H9 (cell line): Measurements from ENCODE around the gene VGLL3. TPM values are rescaled to one million over a fixed set of nuclear protein-coding genes. Genes with fewer than 3 reads are reported as not detected.

Experiments
- DNase-seq: peaks from one replicate; pipeline ENCODE4 v3.0.0-alpha.2; 2017
- H2AFZ ChIP-seq: one replicate; pipeline ENCODE4 v1.6.1; 2013; ENCODE audit warnings: mild to moderate bottlenecking, low read length, control low read depth, moderate library complexity
- H2AK5ac ChIP-seq: 2 replicates; pipeline ENCODE4 v1.6.1; 2013; ENCODE audit warnings: low read length, control low read depth, mixed read lengths; ENCODE audit not compliant: insufficient read length
- H2BK120ac ChIP-seq: one replicate; pipeline ENCODE4 v1.6.1; 2013; ENCODE audit warnings: low read depth, mild to moderate bottlenecking, low read length, control low read depth, inconsistent platforms; ENCODE audit not compliant: poor library complexity, severe bottlenecking
- H2BK12ac ChIP-seq: 2 replicates; pipeline ENCODE4 v1.6.1; 2013; ENCODE audit warnings: low read length, control low read depth, mixed read lengths, low read depth; ENCODE audit not compliant: insufficient read length
- H2BK15ac ChIP-seq: 2 replicates; pipeline ENCODE4 v1.6.1; 2013; ENCODE audit warnings: low read depth, low read length, control low read depth
- H2BK20ac ChIP-seq: one replicate; pipeline ENCODE4 v1.6.1; 2013; ENCODE audit warnings: low read depth, mild to moderate bottlenecking, low read length, control low read depth, inconsistent platforms; ENCODE audit not compliant: poor library complexity, severe bottlenecking
- H2BK5ac ChIP-seq: 2 replicates; pipeline ENCODE4 v1.6.1; 2013; ENCODE audit warnings: low read length, control low read depth, mixed read lengths; ENCODE audit not compliant: insufficient read length
- H3K14ac ChIP-seq: 2 replicates; pipeline ENCODE4 v1.6.1; 2013; ENCODE audit warnings: low read length, control low read depth; ENCODE audit not compliant: insufficient read depth
- H3K18ac ChIP-seq: 2 replicates; pipeline ENCODE4 v1.6.1; 2013; ENCODE audit warnings: low read depth, mild to moderate bottlenecking, mixed read lengths, low read length, control low read depth; ENCODE audit not compliant: insufficient read length
- H3K23ac ChIP-seq: 2 replicates; pipeline ENCODE4 v1.6.1; 2013; ENCODE audit warnings: low read length, control low read depth, mixed read lengths, low read depth; ENCODE audit not compliant: insufficient read length
- H3K23me2 ChIP-seq: 2 replicates; pipeline ENCODE4 v1.6.1; 2013; ENCODE audit warnings: low read depth, mild to moderate bottlenecking, mixed read lengths, low read length, control low read depth; ENCODE audit not compliant: insufficient read length, poor library complexity, severe bottlenecking
- H3K27ac ChIP-seq: 2 replicates; pipeline ENCODE4 v1.5.1; 2013; ENCODE audit warnings: low read length, control low read depth, mixed read lengths, low read depth; ENCODE audit not compliant: insufficient read length
- H3K27me3 ChIP-seq: 2 replicates; pipeline ENCODE4 v1.6.1; 2013; ENCODE audit warnings: low read length, control low read depth, inconsistent platforms; ENCODE audit not compliant: insufficient read depth
- H3K4ac ChIP-seq: 2 replicates; pipeline ENCODE4 v1.6.1; 2013; ENCODE audit warnings: low read depth, mild to moderate bottlenecking, control low read depth, inconsistent platforms, low read length, moderate library complexity
- H3K4me1 ChIP-seq: 2 replicates; pipeline ENCODE4 v1.6.1; 2013; ENCODE audit warnings: low read length, control low read depth, inconsistent platforms; ENCODE audit not compliant: insufficient read depth
- H3K4me2 ChIP-seq: 2 replicates; pipeline ENCODE4 v1.6.1; 2013; ENCODE audit warnings: low read length, control low read depth, mixed read lengths; ENCODE audit not compliant: insufficient read length, insufficient read depth
- H3K56ac ChIP-seq: 2 replicates; pipeline ENCODE4 v1.6.1; 2013; ENCODE audit warnings: low read depth, mild to moderate bottlenecking, mixed read lengths, low read length, control low read depth; ENCODE audit not compliant: insufficient read length
- H3K79me1 ChIP-seq: 2 replicates; pipeline ENCODE4 v1.6.1; 2013; ENCODE audit warnings: low read depth, mild to moderate bottlenecking, moderate library complexity, low read length, control low read depth, inconsistent platforms; ENCODE audit not compliant: insufficient read depth, poor library complexity, severe bottlenecking
- H3K79me2 ChIP-seq: 2 replicates; pipeline ENCODE4 v1.6.1; 2013; ENCODE audit warnings: low read length, control low read depth, inconsistent platforms; ENCODE audit not compliant: insufficient read depth
- H3K9ac ChIP-seq: 2 replicates; pipeline ENCODE4 v1.6.1; 2013; ENCODE audit warnings: low read length, control low read depth, mixed read lengths; ENCODE audit not compliant: insufficient read length; ENCODE audit errors: extremely low read depth
- H3K9me3 ChIP-seq: one replicate; pipeline ENCODE4 v1.6.1; 2013; ENCODE audit warnings: low read depth, low read length, inconsistent platforms; ENCODE audit not compliant: control insufficient read depth
- H3T11ph ChIP-seq: one replicate; pipeline ENCODE4 v1.6.1; 2013; ENCODE audit warnings: mild to moderate bottlenecking, low read length, control low read depth, inconsistent platforms
- H4K20me1 ChIP-seq: one replicate; pipeline ENCODE4 v1.6.1; 2013; ENCODE audit not compliant: control insufficient read depth, insufficient read length, insufficient read depth
- H4K5ac ChIP-seq: 2 replicates; pipeline ENCODE4 v1.6.1; 2013; ENCODE audit warnings: low read depth, mild to moderate bottlenecking, mixed read lengths, low read length, control low read depth; ENCODE audit not compliant: insufficient read length
- H4K8ac ChIP-seq: replicated peaks from 2 replicates; pipeline ENCODE4 v1.6.1; 2013; ENCODE audit warnings: low read length, control low read depth, mixed read lengths, low read depth; ENCODE audit not compliant: insufficient read length
- H4K91ac ChIP-seq: 2 replicates; pipeline ENCODE4 v1.6.1; 2013; ENCODE audit warnings: low read depth, mild to moderate bottlenecking, moderate library complexity, mixed read lengths, low read length, control low read depth; ENCODE audit not compliant: insufficient read length
- H3K27ac Mint-ChIP-seq, 3 experiments: 2 replicates in 2 of 3; 3 replicates in 1 of 3; pipeline ENCODE4 v1.8.0; 2020 to 2021; ENCODE audit warnings: mixed read lengths in 3 of 3, mild to moderate bottlenecking in 1 of 3, moderate library complexity in 1 of 3
- H3K27me3 Mint-ChIP-seq: 2 replicates; pipeline ENCODE4 v1.8.0; 2021; ENCODE audit warnings: low read depth, mild to moderate bottlenecking, moderate library complexity, mixed read lengths
- H3K36me3 Mint-ChIP-seq, 3 experiments: 2 replicates in 2 of 3; 3 replicates in 1 of 3; pipeline ENCODE4 v1.8.0; 2020 to 2021; ENCODE audit warnings: low read depth in 3 of 3, mixed read lengths in 3 of 3; ENCODE audit not compliant: insufficient read depth in 1 of 3
- H3K4me1 Mint-ChIP-seq, 2 experiments: 2 replicates each; pipeline ENCODE4 v1.8.0; 2020; ENCODE audit warnings: mixed read lengths in 2 of 2
- H3K4me3 Mint-ChIP-seq, 2 experiments: 2 replicates in 1 of 2; 3 replicates in 1 of 2; pipeline ENCODE4 v1.8.0; 2020 to 2021; ENCODE audit warnings: mild to moderate bottlenecking in 2 of 2, mixed read lengths in 2 of 2, moderate library complexity in 1 of 2
- H3K9me3 Mint-ChIP-seq, 2 experiments: 2 replicates in 1 of 2; 3 replicates in 1 of 2; pipeline ENCODE4 v1.8.0; 2020; ENCODE audit warnings: mild to moderate bottlenecking in 2 of 2, mixed read lengths in 2 of 2, moderate library complexity in 1 of 2
- WGBS: extraction: QIAGEN DNeasy Blood & Tissue Kit; methylation state at CpG from one replicate; pipeline ENCODE4 v1.1.7; 2013; ENCODE audit warnings: missing lambda C conversion rate, low lambda C conversion rate, mixed read lengths; ENCODE audit not compliant: insufficient read length; ENCODE audit errors: extremely low coverage; 5-methylcytosine and 5-hydroxymethylcytosine counted together
- total RNA-seq: library from RNA; stranded (reverse); gene quantifications from 2 replicates; pipeline ENCODE4 v1.2.1, GENCODE V29; 2021
- TF ChIP-seq, protein P1 (sequence below): fragments of 200-600 bp; sonication (generic); conservative IDR thresholded peaks from 3 replicates; pipeline ENCODE4 v1.8.0; 2021; ENCODE audit warnings: antibody characterized with exemption, mild to moderate bottlenecking

The VGLL3 gene
- total RNA-seq, 1 experiment from 2014 or later, result 19.7 TPM

DNA sequence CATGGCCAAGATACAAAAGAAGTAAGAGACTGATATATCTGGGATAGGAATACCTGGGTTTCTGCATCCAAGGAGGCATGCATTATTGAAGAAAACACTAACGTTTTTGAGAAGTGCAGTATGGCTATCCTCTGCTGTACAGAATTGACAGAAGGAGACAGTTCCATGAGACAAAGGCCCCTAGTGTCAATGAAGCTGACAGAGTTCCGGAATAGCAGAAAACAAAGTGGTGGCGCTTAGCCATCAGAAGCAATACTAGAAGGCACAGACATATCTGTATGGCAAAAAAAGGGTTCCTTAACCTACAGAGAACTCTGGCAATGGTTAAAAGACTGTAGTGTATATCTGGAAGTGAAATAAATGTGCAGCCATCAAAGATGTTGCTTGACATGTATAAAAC lies 77.8 kb downstream of the VGLL3 start:
- Histone ChIP-seq H2AK5ac (no peak overlapping the region), H3K9ac (no peak overlapping the region), H3K79me1 (no peaks in the 10 kb centered on the region), H2AFZ (no peak overlapping the region), H3K9me3 (no peaks in the 10 kb centered on the region), H3K23me2 (no peaks in the 10 kb centered on the region), H3K4me1 (no peaks in the 10 kb centered on the region), H3K56ac (no peak overlapping the region), H3K79me2 (no peaks in the 10 kb centered on the region), H4K20me1 (no peaks in the 10 kb centered on the region), H2BK120ac (no peak overlapping the region), H2BK15ac (no peak overlapping the region), H3K14ac (no peak overlapping the region), H3K27me3 (no peaks in the 10 kb centered on the region), H2BK20ac (no peak overlapping the region), H2BK5ac (no peak overlapping the region), H2BK12ac (no peak overlapping the region), H3K4me2 (no peak overlapping the region), H3K23ac (no peak overlapping the region), H3K27ac (no peak overlapping the region), H4K5ac (no peak overlapping the region), H3K4ac (no peak overlapping the region), H4K91ac (no peak overlapping the region), H3T11ph (no peak overlapping the region), H4K8ac (no peak overlapping the region), H3K18ac (no peak overlapping the region)
- TF ChIP-seq, protein P1, sequence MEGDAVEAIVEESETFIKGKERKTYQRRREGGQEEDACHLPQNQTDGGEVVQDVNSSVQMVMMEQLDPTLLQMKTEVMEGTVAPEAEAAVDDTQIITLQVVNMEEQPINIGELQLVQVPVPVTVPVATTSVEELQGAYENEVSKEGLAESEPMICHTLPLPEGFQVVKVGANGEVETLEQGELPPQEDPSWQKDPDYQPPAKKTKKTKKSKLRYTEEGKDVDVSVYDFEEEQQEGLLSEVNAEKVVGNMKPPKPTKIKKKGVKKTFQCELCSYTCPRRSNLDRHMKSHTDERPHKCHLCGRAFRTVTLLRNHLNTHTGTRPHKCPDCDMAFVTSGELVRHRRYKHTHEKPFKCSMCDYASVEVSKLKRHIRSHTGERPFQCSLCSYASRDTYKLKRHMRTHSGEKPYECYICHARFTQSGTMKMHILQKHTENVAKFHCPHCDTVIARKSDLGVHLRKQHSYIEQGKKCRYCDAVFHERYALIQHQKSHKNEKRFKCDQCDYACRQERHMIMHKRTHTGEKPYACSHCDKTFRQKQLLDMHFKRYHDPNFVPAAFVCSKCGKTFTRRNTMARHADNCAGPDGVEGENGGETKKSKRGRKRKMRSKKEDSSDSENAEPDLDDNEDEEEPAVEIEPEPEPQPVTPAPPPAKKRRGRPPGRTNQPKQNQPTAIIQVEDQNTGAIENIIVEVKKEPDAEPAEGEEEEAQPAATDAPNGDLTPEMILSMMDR, result no peak
- H3K36me3 Mint-ChIP-seq, result no peaks in the 10 kb centered on the region
- WGBS, result no CpG with 5 or more reads among the region's 3 CpGs
- no peak for DNase-seq
- H3K27ac Mint-ChIP-seq, result no peak overlapping the region
- H3K4me1 Mint-ChIP-seq, result peaks cover 3% of the 10 kb centered on the region in 2 experiments; a peak in 1 of 4 replicates
- H3K9me3 Mint-ChIP-seq, result no peaks in the 10 kb centered on the region
- H3K4me3 Mint-ChIP-seq, result no peak overlapping the region
- no peaks in the 10 kb centered on the region; the same call in 1 of the 2 replicates for H3K27me3 Mint-ChIP-seq
